Astrocyte (in vitro differentiated cells and primary cell): ENCODE results near the gene CRYGA.

Experiments used
- EZH2 ChIP-seq: IDR thresholded peaks from 2 replicates; pipeline ENCODE4 v1.6.1; 2012; ENCODE audit warnings: mild to moderate bottlenecking, low read length, inconsistent platforms; ENCODE audit not compliant: insufficient read depth
- TF ChIP-seq, protein P1 (sequence below): IDR thresholded peaks from 2 replicates; pipeline ENCODE4 v1.5.1; 2011; ENCODE audit warnings: low read depth, mild to moderate bottlenecking, inconsistent platforms, low read length, moderate library complexity; ENCODE audit not compliant: insufficient read depth

DNA sequence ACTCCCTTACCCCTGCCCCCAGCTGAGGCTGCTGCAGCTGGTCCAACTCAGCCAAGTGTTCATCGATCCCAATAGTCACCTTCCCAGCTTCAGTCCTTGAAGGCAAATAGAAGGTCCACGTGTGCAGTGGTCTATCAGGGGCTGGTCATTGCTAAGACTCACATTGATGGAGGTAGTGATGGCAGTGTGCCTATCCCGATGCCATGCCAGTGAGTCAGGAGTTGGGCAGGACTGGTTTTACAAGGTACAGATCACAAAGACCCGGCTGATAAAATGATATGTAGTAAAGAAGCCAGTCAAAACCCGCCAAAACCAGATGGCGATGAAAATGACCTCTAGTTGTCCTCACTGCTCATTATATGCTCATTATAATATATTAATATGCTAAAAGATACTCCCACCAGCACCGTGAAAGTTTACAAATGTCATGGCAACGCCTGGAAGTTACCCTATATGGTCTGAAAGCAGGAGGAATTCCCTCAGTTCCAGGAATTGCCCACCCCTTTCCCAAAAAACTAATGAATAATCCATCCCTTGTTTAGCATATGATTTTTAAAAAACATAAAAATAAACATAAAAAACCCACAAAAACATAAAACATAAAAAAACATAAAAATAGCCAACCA, 29.3 kb upstream of the CRYGA start:
- no peak for TF ChIP-seq EZH2
- TF ChIP-seq, protein P1, sequence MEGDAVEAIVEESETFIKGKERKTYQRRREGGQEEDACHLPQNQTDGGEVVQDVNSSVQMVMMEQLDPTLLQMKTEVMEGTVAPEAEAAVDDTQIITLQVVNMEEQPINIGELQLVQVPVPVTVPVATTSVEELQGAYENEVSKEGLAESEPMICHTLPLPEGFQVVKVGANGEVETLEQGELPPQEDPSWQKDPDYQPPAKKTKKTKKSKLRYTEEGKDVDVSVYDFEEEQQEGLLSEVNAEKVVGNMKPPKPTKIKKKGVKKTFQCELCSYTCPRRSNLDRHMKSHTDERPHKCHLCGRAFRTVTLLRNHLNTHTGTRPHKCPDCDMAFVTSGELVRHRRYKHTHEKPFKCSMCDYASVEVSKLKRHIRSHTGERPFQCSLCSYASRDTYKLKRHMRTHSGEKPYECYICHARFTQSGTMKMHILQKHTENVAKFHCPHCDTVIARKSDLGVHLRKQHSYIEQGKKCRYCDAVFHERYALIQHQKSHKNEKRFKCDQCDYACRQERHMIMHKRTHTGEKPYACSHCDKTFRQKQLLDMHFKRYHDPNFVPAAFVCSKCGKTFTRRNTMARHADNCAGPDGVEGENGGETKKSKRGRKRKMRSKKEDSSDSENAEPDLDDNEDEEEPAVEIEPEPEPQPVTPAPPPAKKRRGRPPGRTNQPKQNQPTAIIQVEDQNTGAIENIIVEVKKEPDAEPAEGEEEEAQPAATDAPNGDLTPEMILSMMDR = no peak
